RPMI7951 (cell line): ENCODE data around the gene DCPS. TPM values are rescaled to one million over a fixed set of nuclear protein-coding genes. Genes with fewer than 3 reads are reported as not detected.
"Not testable (repeated sequence)": the region's sequence is repeated elsewhere in the genome, so short reads cannot be mapped to it uniquely, and the experiment has no call there.

Source experiments
- DNase-seq: peaks from one replicate; pipeline ENCODE4 v3.0.0-alpha.2; 2012; ENCODE audit warnings: low read depth
- total RNA-seq: library from RNA; depleted of rRNA; stranded (reverse); fragments of >200 nt; shearing (Covaris generic); gene quantifications from 2 replicates; pipeline ENCODE4 v1.2.3, GENCODE V29; 2014

DCPS gene
- total RNA-seq, 1 experiment from 2014 or later, result 41.7 TPM

DNA sequence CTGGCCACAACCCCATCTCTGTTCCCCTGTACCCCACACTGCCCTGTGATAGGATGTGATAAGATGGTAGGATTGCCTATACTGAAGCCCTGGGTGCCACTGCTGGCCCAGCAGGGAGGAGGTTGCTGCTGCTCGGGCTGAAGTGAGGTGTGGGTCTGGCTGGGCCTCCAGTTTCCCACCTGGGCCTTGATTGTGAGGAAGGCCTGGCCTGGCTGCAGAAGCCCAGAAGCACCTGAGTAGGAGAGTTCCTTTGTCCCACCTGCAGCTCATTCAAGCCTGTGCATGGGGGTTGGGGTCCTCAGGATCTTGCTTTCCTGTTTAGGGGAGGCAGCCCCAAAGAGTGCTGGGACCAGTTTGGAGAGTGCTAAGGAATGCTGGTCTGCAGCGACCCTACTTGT, 54.9 kb downstream of the DCPS start:
- DNase-seq, result no peak

- peak; percentile 95 for DNase-seq
Observed at GRCh38 chr11:126359431-126360048, 55.7 kb downstream of the DCPS start.

DNA sequence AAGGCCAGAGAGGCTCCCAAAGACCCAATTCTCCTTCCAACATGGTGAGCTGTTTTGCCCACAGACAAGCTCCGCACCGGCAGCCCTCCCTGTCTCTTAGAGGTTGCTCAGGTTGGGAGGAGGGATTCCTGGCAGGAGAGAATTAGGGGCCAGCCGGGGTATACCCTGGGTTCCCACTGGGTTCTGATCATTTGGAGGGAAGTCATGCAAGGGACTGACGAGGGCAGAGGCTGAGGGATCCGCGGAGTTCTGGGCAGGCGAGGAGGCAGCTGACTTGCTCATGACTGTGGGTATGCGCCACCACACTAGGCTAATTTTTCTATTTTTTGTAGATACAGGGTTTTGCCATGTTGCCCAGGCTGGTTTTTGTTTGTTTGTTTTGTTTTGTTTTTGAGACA, 56.2 kb downstream of the DCPS start:
- no peak for DNase-seq

GRCh38 chr11:126361400-126361799, 57.5 kb downstream of the DCPS start:
- DNase-seq, result no peak

DNA sequence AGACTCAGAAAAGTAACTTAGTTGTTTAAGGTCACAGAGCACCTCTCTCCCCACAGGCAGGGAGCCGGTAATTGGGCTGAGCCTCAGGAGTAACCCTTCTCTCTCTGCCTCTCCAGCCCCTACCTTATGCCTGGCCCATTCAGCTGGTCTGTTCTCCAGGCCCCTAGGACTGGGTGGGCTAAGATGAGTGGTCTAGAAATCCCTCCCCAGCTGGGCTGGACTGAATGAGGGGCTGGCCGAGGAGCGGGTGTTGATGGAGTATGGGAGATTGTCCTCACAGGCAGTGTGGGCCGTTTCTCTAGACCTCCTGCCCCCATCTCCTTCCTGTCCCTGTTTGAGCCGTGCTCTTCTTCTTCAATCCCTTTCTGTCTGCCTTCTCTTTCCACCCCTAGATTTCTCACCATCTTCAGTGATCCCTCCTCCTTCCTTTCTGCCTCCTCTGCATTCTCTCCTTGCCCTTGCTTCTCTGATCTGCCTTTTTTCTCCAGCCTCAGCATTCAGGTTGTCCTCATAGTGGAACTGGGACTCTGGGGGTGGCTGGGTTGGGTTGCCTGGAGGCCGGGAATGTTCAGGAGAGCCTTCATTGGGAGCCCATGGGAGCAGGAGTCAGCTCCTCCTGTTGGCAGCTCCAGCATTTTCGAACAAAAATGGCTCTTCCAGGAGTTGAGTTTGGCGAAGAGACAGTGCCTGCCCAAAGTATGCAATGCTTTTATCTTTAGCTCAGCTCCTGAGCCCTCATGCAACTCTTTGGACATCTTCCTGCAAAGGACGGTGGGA, 59.2 kb downstream of the DCPS start:
- DNase-seq, result no peak

DNA sequence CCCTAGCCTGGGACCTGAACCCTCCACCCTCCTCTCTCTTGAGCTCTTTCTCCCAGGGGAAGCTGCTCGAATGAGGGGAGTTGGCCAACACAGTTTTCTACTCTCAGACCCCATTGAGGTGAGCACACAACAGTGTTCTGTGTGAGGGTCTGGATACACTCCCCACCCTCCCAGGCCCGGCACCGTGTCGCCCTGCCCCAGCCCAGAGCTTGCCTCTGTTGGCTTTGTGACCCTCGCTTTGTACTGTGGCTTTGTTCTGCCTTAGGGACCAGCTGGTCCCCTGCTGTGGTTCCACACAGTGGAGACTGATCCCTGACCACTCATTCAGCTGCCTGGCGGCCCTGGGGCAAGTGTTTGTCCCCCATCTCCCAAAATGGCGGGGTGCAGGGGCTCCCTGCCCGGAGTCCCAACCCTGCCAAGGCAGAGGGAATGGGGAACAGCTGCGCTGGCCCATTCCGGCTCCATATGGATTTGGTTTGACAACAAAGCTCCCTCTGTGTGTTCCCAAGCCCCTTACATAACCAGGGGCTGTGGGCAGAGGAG, 59.9 kb downstream of the DCPS start:
- DNase-seq, result peak; percentile 37

GRCh38 chr11:126364735-126365134, 60.9 kb downstream of the DCPS start:
- DNase-seq, result not testable (repeated sequence)

DNA sequence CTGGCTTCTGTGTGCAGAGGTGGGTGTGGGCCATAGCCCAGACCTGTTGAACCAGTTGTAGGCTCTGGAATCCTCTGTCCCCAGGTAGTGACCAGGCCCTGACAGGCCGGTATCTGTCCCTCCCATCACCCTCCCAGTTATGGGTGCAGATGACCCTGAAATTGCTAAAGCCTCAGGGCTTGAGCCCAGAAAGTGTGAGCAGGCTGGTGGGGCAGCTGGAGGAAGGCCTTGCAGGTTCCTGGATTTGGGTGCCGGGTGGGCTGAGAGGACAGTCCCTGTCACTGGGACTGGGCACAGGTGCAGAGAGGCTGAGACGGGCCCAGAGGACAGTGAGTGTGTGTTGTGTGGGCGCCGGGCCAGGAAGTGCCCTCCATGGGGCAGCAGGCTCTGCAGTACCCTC, 61.6 kb downstream of the DCPS start:
- not testable (repeated sequence) for DNase-seq

DNA sequence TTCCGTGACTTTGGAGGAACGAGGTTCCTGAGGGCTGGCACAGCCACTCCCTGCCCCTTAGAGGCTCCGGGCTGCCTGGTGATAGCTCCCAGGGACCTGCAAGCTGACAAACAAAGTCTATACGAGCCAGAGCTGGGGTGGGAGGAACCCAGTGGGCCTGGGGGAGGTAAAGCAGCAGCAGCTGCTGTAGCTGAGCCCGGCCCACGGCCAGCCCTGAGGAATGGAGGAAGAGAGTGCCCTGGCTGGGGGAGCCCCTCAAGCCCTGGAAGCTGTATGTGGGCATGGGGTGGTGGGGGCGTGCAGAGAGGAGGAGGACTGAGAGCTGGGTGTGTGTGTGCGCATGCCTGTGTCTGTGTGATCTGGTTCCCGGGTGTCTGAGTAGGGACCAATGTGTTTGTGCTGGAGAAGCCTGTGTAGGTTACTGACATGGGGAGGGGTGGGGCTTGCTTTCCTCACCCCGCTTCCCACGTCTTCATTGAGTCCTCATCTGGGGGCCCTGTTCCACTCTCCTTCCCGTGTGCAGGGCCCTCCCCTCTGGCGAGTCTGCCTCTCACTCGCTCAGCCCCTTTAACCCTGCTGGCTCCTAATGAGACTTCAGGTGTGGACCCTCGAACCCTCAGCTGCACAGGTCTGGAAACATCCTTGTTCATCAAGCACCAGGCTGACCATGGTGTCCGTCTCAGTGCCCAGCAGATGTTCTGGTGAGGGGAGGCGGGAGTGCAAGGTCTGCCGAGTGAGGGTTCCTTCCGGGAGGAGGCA, 62.4 kb downstream of the DCPS start:
- DNase-seq, result no peak

- not testable (repeated sequence) for DNase-seq
Observed at GRCh38 chr11:126366823-126367654, 63.2 kb downstream of the DCPS start.

- DNase-seq, result not testable (repeated sequence)
Observed at GRCh38 chr11:126367806-126368205, 63.9 kb downstream of the DCPS start.

DNA sequence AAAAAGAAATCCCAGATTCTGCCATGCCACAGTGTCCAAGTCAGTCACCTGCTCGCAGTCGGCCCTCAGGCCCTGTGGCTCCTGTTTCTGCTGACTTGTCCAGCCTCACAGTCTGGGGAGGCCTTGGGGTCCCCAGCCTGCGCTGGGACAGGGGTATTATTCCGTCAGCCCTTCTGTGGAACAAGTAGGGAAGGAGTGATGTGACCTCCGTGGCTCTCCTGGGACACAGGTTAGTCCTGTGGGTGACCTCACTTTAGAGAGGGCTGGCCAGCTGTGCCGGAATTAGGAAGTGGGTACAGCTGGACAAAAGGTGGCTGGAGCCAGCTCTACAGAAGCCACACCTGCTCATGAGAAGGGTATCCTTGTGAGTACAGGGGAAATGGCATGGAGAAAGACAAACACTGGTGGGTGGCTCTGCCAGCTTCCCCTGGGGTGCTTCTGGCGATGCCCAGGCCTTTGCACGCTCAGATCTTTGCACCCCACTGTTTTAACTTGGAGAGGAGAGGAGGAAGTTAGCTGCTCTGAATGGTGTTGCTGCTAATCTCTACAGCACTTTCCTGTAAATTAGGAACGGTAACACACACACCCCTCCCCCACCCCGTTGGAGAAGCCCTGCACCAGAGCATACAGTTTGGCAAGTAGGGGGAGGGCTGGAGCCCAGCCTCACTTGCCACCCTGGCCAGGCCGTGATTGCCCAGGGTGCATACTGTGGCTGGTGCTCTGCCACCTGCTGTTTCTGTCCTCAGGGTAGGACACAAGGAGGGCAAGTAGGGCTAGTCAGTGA, 64.7 kb downstream of the DCPS start:
- DNase-seq, result not testable (repeated sequence)

DNA sequence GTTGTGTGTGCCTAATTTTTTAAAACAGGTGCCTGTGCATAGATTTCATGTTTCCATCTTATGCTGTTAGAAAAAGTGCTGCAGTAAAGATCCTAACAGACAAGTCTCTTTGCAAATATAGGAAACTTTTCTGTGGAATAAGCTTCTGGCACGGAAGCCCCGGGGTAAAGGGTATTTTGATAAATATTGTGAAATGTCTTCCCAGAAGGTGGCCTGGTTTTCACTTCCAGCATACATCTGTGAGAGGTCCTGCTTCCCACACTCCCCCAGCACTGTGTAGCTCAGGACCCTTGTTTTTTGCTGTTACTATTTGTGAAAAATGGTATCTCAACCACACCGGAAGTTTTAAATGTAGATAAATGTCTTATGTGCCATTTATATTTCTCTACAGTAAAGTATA, 66.2 kb downstream of the DCPS start:
- no peak for DNase-seq

GRCh38 chr11:126371595-126371994, 67.7 kb downstream of the DCPS start:
- no peak for DNase-seq

GRCh38 chr11:126373389-126374066, 69.7 kb downstream of the DCPS start:
- peak; percentile 81 for DNase-seq

DNA sequence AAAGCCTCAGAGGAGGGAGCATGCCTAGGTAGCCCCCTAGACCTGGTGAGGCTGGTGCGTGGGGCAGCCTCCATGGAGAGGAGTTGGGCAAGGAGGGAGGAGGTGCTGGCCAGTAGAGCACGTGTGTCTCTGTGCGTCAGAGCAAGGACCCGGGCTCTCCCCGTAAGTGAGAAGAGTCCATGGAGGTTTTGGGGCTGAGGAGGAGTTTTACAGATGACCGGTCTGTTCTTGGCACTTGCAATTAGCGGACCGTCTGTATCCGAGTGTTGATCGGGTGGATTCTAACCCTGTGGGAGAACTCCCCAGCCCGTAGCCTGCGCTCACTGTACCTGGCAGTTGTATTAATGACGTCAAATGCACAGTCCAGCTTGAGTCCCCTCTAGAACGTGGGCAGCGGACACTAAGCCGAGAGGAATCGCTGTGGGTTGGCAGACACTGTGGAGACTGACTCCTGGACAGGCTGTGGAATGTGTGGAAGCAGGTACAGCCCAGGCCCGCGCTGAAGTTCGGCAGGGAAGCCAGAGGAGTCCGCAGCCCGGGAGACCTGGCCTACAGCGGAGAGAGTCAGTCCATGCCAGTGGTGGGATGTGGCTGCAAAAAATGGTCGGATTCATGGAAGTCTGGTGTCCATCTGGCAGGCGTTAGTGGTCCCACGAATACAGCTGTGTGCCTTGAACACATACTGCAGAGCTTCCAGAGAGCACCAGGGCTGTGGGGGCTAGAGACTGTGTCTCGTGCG, 70.9 kb downstream of the DCPS start:
- not testable (repeated sequence) for DNase-seq

GRCh38 chr11:126375726-126376125, 71.9 kb downstream of the DCPS start:
- peak; percentile 90 for DNase-seq

DNA sequence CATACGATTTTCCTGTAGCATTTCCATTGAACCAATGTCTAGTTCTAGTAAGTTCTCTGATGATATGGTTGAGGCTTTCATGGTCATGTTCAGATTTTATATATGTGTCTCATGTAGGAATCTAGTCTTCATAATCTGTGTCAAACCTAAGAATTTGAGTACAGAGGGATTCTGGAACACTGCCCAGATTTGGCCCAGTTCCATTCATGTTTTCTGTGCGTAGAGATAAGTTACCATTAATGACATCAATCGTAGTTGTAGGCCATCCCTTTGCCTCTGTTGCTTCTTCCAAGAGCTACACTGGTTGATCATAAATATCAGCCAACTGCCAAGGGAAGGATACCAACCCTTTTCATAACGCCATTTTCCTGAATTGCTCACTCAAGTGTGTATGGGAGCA, 74.9 kb downstream of the DCPS start:
- DNase-seq, result no peak

- DNase-seq, result no peak
Observed at GRCh38 chr11:126380909-126381308, 77.0 kb downstream of the DCPS start.
